Ovary (tissue), 9 donors: Measurements from ENCODE around the gene SPATA2L. TPM values are rescaled to one million over a fixed set of nuclear protein-coding genes. Genes with fewer than 3 reads are reported as not detected.
"Not testable (repeated sequence)": the region's sequence is repeated elsewhere in the genome, so short reads cannot be mapped to it uniquely, and the experiment has no call there.

Experiments used
- DNase-seq, 5 donors: peaks; one replicate each; pipeline ENCODE4 v3.0.0-alpha.2; 2019 to 2020
- H3K27ac ChIP-seq, 2 donors: fragments of 200-600 bp; one replicate each; pipeline versions ENCODE4 v1.5.1 to v1.8.0; 2019 to 2022
- H3K27me3 ChIP-seq: fragments of 200-600 bp; one replicate; pipeline ENCODE4 v1.8.0; 2022
- H3K36me3 ChIP-seq: fragments of 200-600 bp; sonication (generic); one replicate; pipeline ENCODE4 v1.5.1; 2019
- H3K4me1 ChIP-seq: one replicate; pipeline ENCODE4 v1.8.1; 2013; ENCODE audit warnings: mild to moderate bottlenecking, moderate library complexity; ENCODE audit not compliant: insufficient read depth
- H3K4me3 ChIP-seq: fragments of 200-600 bp; sonication (generic); one replicate; pipeline ENCODE4 v1.5.1; 2017
- H3K9me3 ChIP-seq, 2 donors: fragments of 200-600 bp in 1 of 2; sonication (generic) in 1 of 2; one replicate each; pipeline versions ENCODE4 v1.5.1 to v1.8.1; 2013 to 2019; ENCODE audit warnings: mild to moderate bottlenecking in 1 of 2, moderate library complexity in 1 of 2
- CTCF ChIP-seq, 3 donors: fragments of 450-650 bp in 2 of 3; fragments of 200-600 bp in 1 of 3; IDR thresholded peaks; one replicate each; pipeline versions ENCODE4 v1.5.1 to v1.8.0; 2016 to 2022; ENCODE audit warnings: antibody characterized with exemption in 3 of 3, mild to moderate bottlenecking in 1 of 3
- EP300 ChIP-seq: sonication (generic); formaldehyde crosslinking; IDR thresholded peaks from one replicate; pipeline ENCODE4 v1.6.1; 2017; ENCODE audit warnings: antibody characterized with exemption
- POLR2A ChIP-seq: fragments of 450-650 bp; IDR thresholded peaks from one replicate; pipeline ENCODE4 v1.6.1; 2017; ENCODE audit warnings: antibody characterized with exemption, mild to moderate bottlenecking, moderate library complexity
- WGBS, 3 donors: extraction: QIAGEN DNeasy Blood & Tissue Kit in 1 of 3; methylation state at CpG; one replicate each; pipeline versions ENCODE4 v1.1.5 to v1.1.7; 2013 to 2017; 5-methylcytosine and 5-hydroxymethylcytosine counted together
- intact Hi-C, 4 donors: fragments of 100-400 bp; cut with DNase I; formaldehyde crosslinking; loops; one replicate each; pipeline versions ENCODE4 v1.11.0 to v1.15.1; 2022 to 2023
- polyA plus RNA-seq, 2 donors: library from polyadenylated mRNA; stranded (reverse); fragments of 200-250 nt in 1 of 2; fragments of 350-450 nt in 1 of 2; fragmentation: Illumina TruSeq in 1 of 2; extraction: RNeasy Lipid Tissue Mini Kit (QIAGEN cat#74804) in 1 of 2; gene quantifications; one replicate each; pipeline ENCODE4 v1.2.3, GENCODE V29; 2013 to 2014
- total RNA-seq, 7 donors: library from RNA; depleted of rRNA in 2 of 7; stranded (reverse); fragments of >200 nt in 2 of 7; fragmentation: NEBNext Ultra II Directional in 3 of 7; extraction: Animal tissue kit (Norgen Biotek cat#: 25700) in 3 of 7; gene quantifications; one replicate each; pipeline versions ENCODE4 v1.1.0 to v1.2.4, GENCODE V29; 2016 to 2023
- donor health status: DM: no; HTN: no; CAD: no; lungs with moderate emphysema.
- donor health status: DM: no; HTN: no; CAD: no.
- donor health status: Bipolar disorder and iron deficiency.
- donor health status: DM: yes; HTN: yes; CAD: no.
- donor health status: DM: no; HTN: no; CAD: no.
- donor health status: DM: yes; HTN: yes; CAD: no.

The SPATA2L gene
- total and polyA plus RNA-seq, 9 donors = 0.42 to 29.8 (median 5.2) TPM

GRCh38 chr16:89697161-89697615 is 4.3 kb downstream of the SPATA2L start:
- intact Hi-C loops = no loop called here
- TF ChIP-seq EP300 (no peak), POLR2A (no peak), CTCF (IDR thresholded peaks at IDR 0.05) (no peak)
- Histone ChIP-seq H3K36me3 (no peaks in the 10 kb centered on the region), H3K4me3 (no peak overlapping the region), H3K4me1 (peaks cover 11% of the 10 kb centered on the region), H3K27me3 (no peaks in the 10 kb centered on the region), H3K27ac (no peak overlapping the region), H3K9me3 (no peaks in the 10 kb centered on the region)
- 71 to 86% (median 72%) methylated on average over 19 of the region's 19 CpGs for WGBS, 3 donors
- peak; percentile 24 to 55 (median 47) for DNase-seq

GRCh38 chr16:89696670-89697128 is 4.8 kb downstream of the SPATA2L start:
- H3K27ac ChIP-seq = no peak overlapping the region
- H3K27me3 ChIP-seq = no peaks in the 10 kb centered on the region
- 59 to 69% (median 64%) methylated on average over 18 of the region's 18 CpGs for WGBS, 3 donors
- intact Hi-C loops = no loop called here
- TF ChIP-seq EP300 = no peak
- no peak for TF ChIP-seq CTCF (IDR thresholded peaks at IDR 0.05)
- no peak for TF ChIP-seq POLR2A
- H3K4me3 ChIP-seq = no peak overlapping the region
- peaks cover 9% of the 10 kb centered on the region for H3K4me1 ChIP-seq
- DNase-seq = peak in 4 of 5 donors; percentile 8 to 30 (median 22)
- no peaks in the 10 kb centered on the region for H3K9me3 ChIP-seq
- no peaks in the 10 kb centered on the region for H3K36me3 ChIP-seq

GRCh38 chr16:89695875-89696669 is 5.4 kb downstream of the SPATA2L start:
- no peaks in the 10 kb centered on the region for H3K36me3 ChIP-seq
- H3K4me1 ChIP-seq = peaks cover 7% of the 10 kb centered on the region
- DNase-seq = peak; percentile 20 to 42 (median 33)
- H3K27me3 ChIP-seq = no peaks in the 10 kb centered on the region
- H3K9me3 ChIP-seq = no peaks in the 10 kb centered on the region
- TF ChIP-seq EP300 = no peak
- TF ChIP-seq CTCF (IDR thresholded peaks at IDR 0.05) = no peak
- no peak for TF ChIP-seq POLR2A
- H3K27ac ChIP-seq = no peak overlapping the region
- H3K4me3 ChIP-seq = no peak overlapping the region
- 73 to 82% (median 78%) methylated on average over 24 to 25 of the region's 25 CpGs for WGBS, 3 donors
- intact Hi-C loops = no loop called here

- DNase-seq = peak in 2 of 5 donors; percentile 21 to 34
- Histone ChIP-seq H3K36me3 (no peaks in the 10 kb centered on the region), H3K27ac (no peak overlapping the region), H3K27me3 (no peaks in the 10 kb centered on the region), H3K4me1 (peaks cover under 1% of the 10 kb centered on the region), H3K4me3 (no peak overlapping the region), H3K9me3 (no peaks in the 10 kb centered on the region)
- WGBS, 3 donors = 82 to 86% (median 83%) methylated on average over 28 to 31 of the region's 31 CpGs
- no peak for TF ChIP-seq POLR2A
- intact Hi-C loops = no loop called here
Measured at GRCh38 chr16:89695086-89695874, 6.2 kb downstream of the SPATA2L start.

- H3K4me1 ChIP-seq, H3K27ac ChIP-seq, H3K9me3 ChIP-seq, intact Hi-C loops, DNase-seq, H3K4me3 ChIP-seq, H3K27me3 ChIP-seq, H3K36me3 ChIP-seq: not testable (repeated sequence)
- WGBS, 3 donors = 88 to 92% (median 89%) methylated on average over 18 to 23 of the region's 23 CpGs
Measured at GRCh38 chr16:89694784-89695085, 6.8 kb downstream of the SPATA2L start.
